NCI-H1436 (cell line): ENCODE measurements around the gene GCLM.
A peak's percentile ranks its signal among the peaks of the same experiment; 100 is the strongest.

Experiments
- DNase-seq: peaks from one replicate; lab custom pipeline; 2025; lab: John Stamatoyannopoulos, UW

GCLM gene

DNA sequence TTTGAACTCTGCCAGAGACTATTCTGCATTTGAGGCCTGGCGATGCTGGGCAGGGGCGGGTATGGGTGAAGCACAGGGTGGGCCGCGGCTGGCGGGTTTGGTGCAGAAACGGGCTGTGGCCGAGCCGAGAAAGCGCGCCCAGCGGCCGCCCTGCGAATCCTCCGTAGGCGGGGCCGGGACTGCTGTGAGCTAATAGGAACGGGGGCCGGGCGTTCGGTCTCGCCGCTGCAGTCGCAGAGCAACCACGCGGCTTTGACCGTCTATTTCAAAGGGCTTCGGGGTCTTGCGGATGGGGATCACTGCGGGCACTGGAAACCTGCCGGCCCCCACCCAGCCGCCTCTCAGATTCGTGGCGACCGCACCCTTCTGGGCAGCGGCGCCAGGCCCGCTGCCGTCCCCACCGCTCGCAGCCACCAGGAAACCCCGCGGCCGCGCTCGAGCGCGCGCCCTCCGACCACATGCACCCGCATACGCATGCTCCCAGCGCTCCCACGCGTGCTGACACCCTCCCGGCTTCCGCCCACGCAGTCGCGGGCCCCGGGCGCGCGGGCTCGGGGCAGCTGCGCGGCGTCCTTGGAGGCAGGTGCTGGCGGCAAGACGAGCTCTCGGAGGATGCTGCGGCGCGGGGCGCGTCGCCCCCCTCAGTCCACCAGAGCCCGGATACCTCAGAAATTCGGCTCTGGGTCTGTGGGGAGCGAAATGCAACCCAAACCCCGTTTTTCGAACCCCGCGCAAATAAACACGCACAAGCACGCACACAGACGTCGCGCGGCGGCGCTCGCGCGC, 62.8 kb downstream of the GCLM start:
- DNase-seq: peak; percentile 82

DNA sequence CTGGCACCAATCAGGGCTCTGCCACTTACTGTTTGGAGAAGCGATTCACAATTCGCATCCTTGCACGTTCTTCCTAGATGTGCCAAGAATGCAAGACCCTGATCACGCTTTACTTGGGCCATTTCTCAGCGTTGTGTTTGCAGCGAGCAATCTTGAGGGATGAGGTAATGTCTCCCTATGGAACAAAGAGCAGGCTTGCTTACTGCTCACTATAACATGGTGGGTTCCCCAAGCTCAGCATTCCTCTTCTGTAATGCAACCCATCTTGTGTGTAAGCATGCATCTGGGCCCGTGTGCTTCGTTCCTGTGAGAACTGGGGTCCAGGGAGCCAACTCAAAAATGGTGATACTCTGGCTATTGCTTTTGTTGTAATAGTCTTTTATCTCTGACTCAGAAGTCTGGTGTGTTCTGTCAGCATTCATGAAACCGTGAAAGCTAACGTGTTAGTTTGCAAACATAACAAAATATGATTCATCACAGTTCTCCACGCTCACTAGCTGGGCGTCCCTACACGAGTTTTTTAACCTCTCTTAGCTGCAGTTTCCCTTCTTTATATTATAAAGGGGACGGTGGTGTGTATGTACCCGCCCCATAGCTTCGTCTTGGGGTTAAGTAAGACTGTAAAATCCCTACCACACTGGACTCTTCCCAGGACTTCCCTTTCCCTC, 63.6 kb downstream of the GCLM start:
- DNase-seq: peak; percentile 6

DNA sequence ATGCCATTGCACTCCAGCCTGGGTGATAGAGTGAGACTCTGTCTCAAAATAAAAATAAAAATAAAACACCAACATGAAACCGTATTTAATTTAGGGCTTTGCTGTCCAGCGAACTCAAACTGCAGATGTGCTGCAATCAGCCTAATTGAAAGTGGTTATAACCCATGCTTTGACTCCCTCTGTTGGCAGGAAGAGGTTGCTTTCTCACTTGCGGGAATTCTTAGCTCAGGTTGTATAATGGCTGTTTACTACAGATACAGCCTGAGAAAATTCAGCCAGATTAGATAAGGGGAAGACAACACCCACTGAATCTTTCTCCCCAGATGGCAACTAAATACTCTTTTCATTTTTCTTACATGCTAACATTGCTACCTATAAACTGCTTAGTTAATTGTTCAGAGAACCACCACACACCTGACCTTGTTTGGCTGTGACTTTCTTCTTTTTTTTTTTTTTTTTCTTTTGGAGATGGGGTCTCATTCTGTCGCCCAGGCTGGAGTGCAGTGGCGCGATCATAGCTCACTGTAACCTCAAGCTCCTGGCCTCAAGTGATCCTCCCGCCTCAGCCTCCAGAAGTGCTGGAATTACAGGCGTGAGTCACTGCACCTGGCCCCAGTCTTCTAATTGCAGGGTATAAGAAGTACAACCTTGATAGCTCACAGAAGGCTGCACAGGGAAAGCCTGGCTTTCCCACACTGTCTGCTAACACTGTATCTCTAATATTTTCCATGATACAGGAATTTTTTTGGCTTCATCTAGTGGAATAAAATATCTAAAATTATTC, 64.8 kb downstream of the GCLM start:
- peak; percentile 60 for DNase-seq

DNA sequence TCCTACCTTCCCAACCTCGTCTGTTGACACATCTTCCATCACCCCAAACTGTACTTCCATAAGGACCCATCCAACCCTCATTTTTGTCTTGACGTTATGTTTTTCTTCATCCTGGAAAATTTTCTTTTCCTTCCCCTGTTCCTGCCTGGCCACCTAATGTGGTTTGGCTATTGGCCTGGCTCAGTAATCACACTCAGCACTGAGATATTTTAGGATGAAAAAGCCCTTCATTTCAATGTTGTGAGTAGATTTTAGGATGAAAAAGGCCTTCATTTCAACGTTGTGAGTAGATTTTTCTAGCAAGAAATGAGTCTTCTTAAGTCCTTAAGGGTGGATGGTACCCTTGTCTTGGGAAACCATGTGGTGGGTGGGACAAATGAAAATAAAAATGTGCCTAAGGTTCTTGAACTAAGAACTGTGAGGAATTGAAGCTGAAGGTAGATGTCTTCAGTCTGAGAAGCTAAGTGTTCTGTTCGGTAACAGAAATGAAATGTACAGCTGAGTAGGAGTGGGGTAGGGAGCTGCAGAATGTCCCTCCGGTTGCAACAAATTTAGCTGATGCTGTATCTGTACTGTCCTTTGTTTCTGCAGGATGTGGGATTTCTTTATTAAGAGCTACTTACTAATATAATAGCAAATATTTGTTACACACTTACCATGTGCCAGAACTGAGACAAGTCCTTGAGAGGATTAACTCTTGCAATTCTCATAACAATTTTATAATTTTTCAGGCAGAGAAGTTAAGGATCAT, 66.3 kb downstream of the GCLM start:
- DNase-seq: no peak

- DNase-seq: no peak
Measured at GRCh38 chr1:93841771-93842170, 67.5 kb downstream of the GCLM start.

DNA sequence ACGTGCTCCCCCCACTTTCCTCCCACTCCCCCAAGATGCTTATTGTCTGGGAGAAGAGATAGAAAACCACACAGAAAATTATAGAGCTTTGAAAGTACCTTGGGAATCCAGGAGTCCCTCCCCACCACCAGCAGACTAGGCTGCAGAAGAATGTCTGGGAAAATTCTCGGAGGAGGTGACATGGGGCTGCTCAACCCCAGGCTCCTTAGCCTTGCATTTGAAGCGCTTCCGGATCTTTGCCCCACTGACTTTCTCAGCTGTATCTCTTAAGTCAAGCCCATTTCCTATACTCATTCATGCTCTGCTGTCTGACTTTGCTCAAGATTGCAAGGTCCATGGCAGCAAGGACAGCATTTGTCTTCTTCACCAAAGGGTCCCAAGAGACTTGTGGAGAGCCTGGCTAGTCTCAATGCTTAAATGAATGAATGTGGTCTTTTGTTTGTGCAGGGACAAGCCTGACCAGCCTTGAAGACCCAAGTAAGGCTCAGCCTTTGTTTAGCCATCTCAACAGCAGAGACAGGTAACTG, 68.2 kb downstream of the GCLM start:
- no peak for DNase-seq

DNA sequence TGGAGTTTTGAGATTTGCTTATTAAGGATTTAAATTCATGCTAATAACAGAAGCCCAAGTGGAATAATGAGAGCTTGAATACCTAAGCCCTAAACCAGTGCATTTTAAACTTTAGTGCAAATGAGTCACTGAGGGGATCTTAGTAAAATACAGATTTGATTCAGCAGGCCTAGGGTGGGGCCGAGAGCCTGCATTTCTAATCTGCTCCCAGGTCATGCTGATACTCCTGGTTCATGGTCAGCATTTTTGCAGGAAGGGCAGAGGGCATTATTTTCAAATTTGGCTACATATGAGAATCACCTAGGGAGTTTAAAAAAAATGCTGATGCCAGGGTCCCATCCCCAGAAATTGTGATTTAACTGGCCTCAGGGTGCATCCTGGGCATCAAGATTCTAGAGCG, 69.5 kb downstream of the GCLM start:
- no peak for DNase-seq

GRCh38 chr1:93839307-93839706, 69.9 kb downstream of the GCLM start:
- no peak for DNase-seq

DNA sequence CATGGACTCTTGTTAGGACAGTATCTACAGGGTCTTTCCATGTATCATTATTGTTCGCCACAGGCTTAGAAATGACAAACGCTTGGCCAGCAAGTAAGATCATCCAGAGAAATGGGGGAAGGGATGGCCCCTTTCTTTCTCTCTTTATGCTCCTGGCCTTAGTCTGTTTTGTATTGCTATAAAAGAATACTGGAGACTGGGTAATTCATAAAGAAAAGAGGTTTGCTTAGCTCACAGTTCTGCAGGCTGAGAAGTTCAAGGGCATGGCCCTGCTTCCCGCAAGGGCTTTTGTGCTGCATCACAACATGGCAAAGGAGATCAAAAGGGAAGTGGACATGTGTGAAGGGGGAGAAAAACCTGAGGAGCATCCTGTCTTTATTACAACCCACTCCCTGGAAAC, 71.3 kb downstream of the GCLM start:
- no peak for DNase-seq
